ENCODE results near the gene FARS2.

FARS2 gene

GRCh38 chr6:5550631-5551030 lies 289.3 kb downstream of the FARS2 start:
- Histone ChIP-seq H3K27ac (ENCODE audit: extremely low read depth, low read depth, low read length) (no peak overlapping the region), H3K4me1 (ENCODE audit: control insufficient read depth, insufficient read depth, low read length) (no peaks in the 10 kb centered on the region), H3K9me3 (ENCODE audit: control insufficient read depth, insufficient read depth, low read depth, low read length) (no peaks in the 10 kb centered on the region; the same call in 1 of the 2 replicates), H3K4me3 (ENCODE audit: low read depth, low read length) (no peak overlapping the region), H3K36me3 (ENCODE audit: control insufficient read depth in 2 of 2, insufficient read depth in 1 of 2, low read length in 2 of 2) (no peaks in the 10 kb centered on the region)
- CTCF ChIA-PET = no interaction called here
- POLR2A ChIA-PET = no interaction called here
- TF ChIP-seq ZNF529 (tag by site-specific recombination; IDR thresholded peaks at IDR 0.05; ENCODE audit: insufficient replicate concordance) (no peak), ZNF677 (tag by site-specific recombination; IDR thresholded peaks at IDR 0.05) (no peak), ZFP69B (tag by site-specific recombination; IDR thresholded peaks at IDR 0.05) (no peak), FEZF1 (tag by site-specific recombination; IDR thresholded peaks at IDR 0.05) (no peak), ZNF26 (tag by site-specific recombination; IDR thresholded peaks at IDR 0.05) (no peak), SP7 (tag by site-specific recombination; IDR thresholded peaks at IDR 0.05) (no peak), ZNF174 (tag by site-specific recombination; IDR thresholded peaks at IDR 0.05) (no peak), ZNF488 (tag by site-specific recombination; IDR thresholded peaks at IDR 0.05) (no peak), ZEB2 (tag by site-specific recombination; IDR thresholded peaks at IDR 0.05) (no peak)

- no peak overlapping the region for H3K4me3 ChIP-seq (ENCODE audit: low read depth, low read length)
- no peaks in the 10 kb centered on the region; the same call in 1 of the 2 replicates for H3K9me3 ChIP-seq (ENCODE audit: control insufficient read depth, insufficient read depth, low read depth, low read length)
- ChIA-PET POLR2A (no interaction called here), CTCF (no interaction called here)
- no peaks in the 10 kb centered on the region for H3K36me3 ChIP-seq (ENCODE audit: control insufficient read depth in 2 of 2, insufficient read depth in 1 of 2, low read length in 2 of 2)
- no peak for TF ChIP-seq ZNF626 (tag by site-specific recombination; IDR thresholded peaks at IDR 0.05)
- no peak for TF ChIP-seq ZSCAN4 (tag by site-specific recombination; IDR thresholded peaks at IDR 0.05)
- no peak for TF ChIP-seq ZNF211 (tag by site-specific recombination; IDR thresholded peaks at IDR 0.05; ENCODE audit: low read depth)
- TF ChIP-seq PBX3 (CRISPR knock-in tag; IDR thresholded peaks at IDR 0.05) = no peak
- TF ChIP-seq KLF1 (tag by site-specific recombination; IDR thresholded peaks at IDR 0.05) = no peak
- no peak for TF ChIP-seq ZNF514 (tag by site-specific recombination; IDR thresholded peaks at IDR 0.05)
- no peak for TF ChIP-seq ZNF362 (tag by site-specific recombination; IDR thresholded peaks at IDR 0.05)
- TF ChIP-seq BCL11A (tag by site-specific recombination; IDR thresholded peaks at IDR 0.05; ENCODE audit: low read depth) = no peak
- no peak for TF ChIP-seq ZNF324 (tag by site-specific recombination; IDR thresholded peaks at IDR 0.05)
- TF ChIP-seq ZNF146 (tag by site-specific recombination; IDR thresholded peaks at IDR 0.05) = no peak
- no peak for TF ChIP-seq ZNF433 (tag by site-specific recombination; IDR thresholded peaks at IDR 0.05; ENCODE audit: low read depth)
- no peak for TF ChIP-seq ZNF311 (tag by site-specific recombination; IDR thresholded peaks at IDR 0.05; ENCODE audit: borderline replicate concordance)
- H3K4me1 ChIP-seq (ENCODE audit: control insufficient read depth, insufficient read depth, low read length) = no peaks in the 10 kb centered on the region
- H3K27ac ChIP-seq (ENCODE audit: extremely low read depth, low read depth, low read length) = no peak overlapping the region
Measured at GRCh38 chr6:5552243-5552642, 290.9 kb downstream of the FARS2 start.
